ENCODE data around the gene CCR5AS.

The CCR5AS gene

GRCh38 chr3:46356909-46357308, 50.0 kb downstream of the CCR5AS start:
- no peak for DNase-seq (ENCODE audit: low spot score)
- no peak for TF ChIP-seq CTCF (IDR thresholded peaks at IDR 0.05; ENCODE audit: extremely low read depth, missing control alignments)

- TF ChIP-seq CTCF (IDR thresholded peaks at IDR 0.05; ENCODE audit: extremely low read depth, missing control alignments): no peak
- no peak for DNase-seq (ENCODE audit: low spot score)
Observed at GRCh38 chr3:46356276-46356675, 50.6 kb downstream of the CCR5AS start.

- DNase-seq (ENCODE audit: low spot score): no peak
- TF ChIP-seq CTCF (IDR thresholded peaks at IDR 0.05; ENCODE audit: extremely low read depth, missing control alignments): no peak
Observed at GRCh38 chr3:46354984-46355383, 51.9 kb downstream of the CCR5AS start.

- no peak for DNase-seq (ENCODE audit: low spot score)
- no peak for TF ChIP-seq CTCF (IDR thresholded peaks at IDR 0.05; ENCODE audit: extremely low read depth, missing control alignments)
Observed at GRCh38 chr3:46354478-46354877, 52.4 kb downstream of the CCR5AS start.

- DNase-seq (ENCODE audit: low spot score): no peak
- TF ChIP-seq CTCF (IDR thresholded peaks at IDR 0.05; ENCODE audit: extremely low read depth, missing control alignments): no peak
Observed at GRCh38 chr3:46353647-46354410, 53.0 kb downstream of the CCR5AS start, which contains the start of gene CCR2. TSS of gene CCR2 (plus strand) at chr3:46354111. CDS start at chr3:46357528, 3,417 bp downstream.

- no peak for TF ChIP-seq CTCF (IDR thresholded peaks at IDR 0.05; ENCODE audit: extremely low read depth, missing control alignments)
- no peak for DNase-seq (ENCODE audit: low spot score)
Observed at GRCh38 chr3:46353090-46353489, 53.8 kb downstream of the CCR5AS start.

GRCh38 chr3:46351646-46352045, 55.2 kb downstream of the CCR5AS start:
- TF ChIP-seq CTCF (IDR thresholded peaks at IDR 0.05; ENCODE audit: extremely low read depth, missing control alignments): no peak
- DNase-seq (ENCODE audit: low spot score): no peak
